Right lobe of liver (tissue), 6 donors: Measurements from ENCODE around the gene RALY. TPM values are rescaled to one million over a fixed set of nuclear protein-coding genes. Genes with fewer than 3 reads are reported as not detected.
A peak's percentile ranks its signal among the peaks of the same experiment; 100 is the strongest.

Experiments
- ATAC-seq, 4 donors: fragments of 200-7000 bp; cut with Tn5 transposase; one replicate each; pipeline ENCODE4 v1.9.1; 2020; ENCODE audit warnings: mild to moderate bottlenecking in 4 of 4, moderate library complexity in 4 of 4
- DNase-seq, 3 donors: peaks; one replicate each; pipeline ENCODE4 v3.0.0-alpha.2; 2020
- H3K27ac ChIP-seq, 3 donors: fragments of 200-600 bp; one replicate each; pipeline ENCODE4 v1.8.0; 2022
- H3K27me3 ChIP-seq, 2 donors: fragments of 200-600 bp; one replicate each; pipeline ENCODE4 v1.8.0; 2022
- H3K36me3 ChIP-seq, 4 donors: fragments of 200-600 bp; sonication (generic) in 1 of 4; one replicate each; pipeline versions ENCODE4 v1.5.1 to v1.8.0; 2017 to 2022; ENCODE audit warnings: control low read depth in 1 of 4
- H3K4me1 ChIP-seq, 4 donors: fragments of 200-600 bp; sonication (generic) in 1 of 4; one replicate each; pipeline versions ENCODE4 v1.5.1 to v1.8.0; 2017 to 2022; ENCODE audit warnings: control low read depth in 1 of 4
- H3K4me3 ChIP-seq, 3 donors: fragments of 200-600 bp; one replicate each; pipeline ENCODE4 v1.8.0; 2022
- H3K9me3 ChIP-seq, 4 donors: fragments of 200-600 bp; sonication (generic) in 1 of 4; one replicate each; pipeline versions ENCODE4 v1.5.1 to v1.8.0; 2017 to 2022; ENCODE audit warnings: control low read depth in 1 of 4
- CTCF ChIP-seq, 4 donors: fragments of 200-600 bp in 3 of 4; fragments of 450-650 bp in 1 of 4; IDR thresholded peaks; one replicate each; pipeline versions ENCODE4 v1.5.1 to v1.8.0; 2016 to 2022; ENCODE audit warnings: antibody characterized with exemption in 4 of 4, mild to moderate bottlenecking in 2 of 4
- POLR2A ChIP-seq: fragments of 450-650 bp; IDR thresholded peaks from one replicate; pipeline ENCODE4 v1.6.1; 2017; ENCODE audit warnings: antibody characterized with exemption, mild to moderate bottlenecking
- WGBS: methylation state at CpG from one replicate; pipeline ENCODE4 v1.1.6; 2018; ENCODE audit warnings: low coverage, low lambda C conversion rate; ENCODE audit not compliant: insufficient coverage; ENCODE audit errors: missing lambda C conversion rate; 5-methylcytosine and 5-hydroxymethylcytosine counted together
- intact Hi-C, 2 donors: fragments of 100-400 bp; cut with DNase I; formaldehyde crosslinking; loops; one replicate each; pipeline versions ENCODE4 v1.11.2 to v1.14.1; 2022
- total RNA-seq, 6 experiments: library from RNA; depleted of rRNA in 2 of 6; stranded (reverse); fragments of >200 nt in 2 of 6; fragmentation: NEBNext Ultra II Directional in 3 of 6; extraction: Animal tissue kit (Norgen Biotek cat#: 25700) in 3 of 6; gene quantifications; one replicate each; pipeline versions ENCODE4 v1.1.0 to v1.2.4, GENCODE V29; 2016 to 2023
- donor health status: DM: no; HTN: yes; CAD: no.
- donor health status: DM: no; HTN: no; CAD: no.
- donor health status: DM: no; HTN: no; CAD: no.
- donor health status: DM: no; HTN: yes; CAD: no.
- donor health status: DM: no; HTN: yes; CAD: no.

The RALY gene
- total RNA-seq, 6 experiments from 2014 or later, result 24.8 to 42.1 (median 33.4) TPM

GRCh38 chr20:33994222-33994913, 657 bp downstream of the RALY start:
- 1% methylated on average over 33 of the region's 57 CpGs for WGBS
- intact Hi-C loops, result no loop called here
- ATAC-seq, result peak; percentile 45 to 61 (median 53)
- Histone ChIP-seq H3K36me3 (no peaks in the 10 kb centered on the region), H3K9me3 (no peaks in the 10 kb centered on the region), H3K4me3 (peak overlapping the region; percentile 78 to 94 (median 82)), H3K27ac (peak overlapping the region; percentile 89 to 93 (median 92)), H3K4me1 (peaks cover 0 to 33% (median 15%) of the 10 kb centered on the region in 4 donors), H3K27me3 (no peaks in the 10 kb centered on the region)
- TF ChIP-seq CTCF (IDR thresholded peaks at IDR 0.05) (no peak), POLR2A (no peak)
- peak; percentile 85 to 90 (median 88) for DNase-seq

GRCh38 chr20:33995053-33995831, 1.5 kb downstream of the RALY start:
- H3K4me3 ChIP-seq, result peak overlapping the region; percentile 78 to 94 (median 82)
- intact Hi-C loops, result no loop called here
- DNase-seq, result no peak
- peaks cover 0 to 35% (median 16%) of the 10 kb centered on the region in 4 donors for H3K4me1 ChIP-seq
- no peak for TF ChIP-seq CTCF (IDR thresholded peaks at IDR 0.05)
- TF ChIP-seq POLR2A, result no peak
- H3K27me3 ChIP-seq, result no peaks in the 10 kb centered on the region
- WGBS, result 11% methylated on average over 8 of the region's 8 CpGs
- no peak for ATAC-seq
- no peaks in the 10 kb centered on the region for H3K36me3 ChIP-seq
- H3K9me3 ChIP-seq, result no peaks in the 10 kb centered on the region
- peak overlapping the region in 2 of 3 donors; percentile 89 to 92 for H3K27ac ChIP-seq

GRCh38 chr20:33999025-33999649, 5.4 kb downstream of the RALY start:
- intact Hi-C loops, result no loop called here
- ATAC-seq (no peak), DNase-seq (no peak)
- 76% methylated on average over 6 of the region's 7 CpGs for WGBS
- Histone ChIP-seq H3K27me3 (no peaks in the 10 kb centered on the region), H3K4me1 (peaks cover 0 to 42% (median 11%) of the 10 kb centered on the region in 4 donors), H3K4me3 (no peak overlapping the region), H3K9me3 (no peaks in the 10 kb centered on the region), H3K36me3 (no peaks in the 10 kb centered on the region), H3K27ac (no peak overlapping the region)
- no peak for TF ChIP-seq CTCF (IDR thresholded peaks at IDR 0.05)
- TF ChIP-seq POLR2A, result no peak

GRCh38 chr20:34001378-34001777, 7.7 kb downstream of the RALY start:
- H3K27me3 ChIP-seq, result no peaks in the 10 kb centered on the region
- H3K4me1 ChIP-seq, result peaks cover 0 to 38% (median 2%) of the 10 kb centered on the region in 4 donors
- DNase-seq, result no peak
- no peaks in the 10 kb centered on the region for H3K9me3 ChIP-seq
- no peak overlapping the region for H3K4me3 ChIP-seq
- no peaks in the 10 kb centered on the region for H3K36me3 ChIP-seq
- intact Hi-C loops, result no loop called here
- no peak for TF ChIP-seq POLR2A
- TF ChIP-seq CTCF (IDR thresholded peaks at IDR 0.05), result no peak
- H3K27ac ChIP-seq, result no peak overlapping the region
- no peak for ATAC-seq
- WGBS, result 28% methylated on average over 2 of the region's 2 CpGs
